Measurements from ENCODE around the gene HAL. TPM values are rescaled to one million over a fixed set of nuclear protein-coding genes. Genes with fewer than 3 reads are reported as not detected.
A peak's percentile ranks its signal among the peaks of the same experiment; 100 is the strongest.

HAL gene
- total and polyA plus RNA-seq, 2 of the 13 experiments (the other 11 are each of a cell fraction or from before 2014, with no cell fraction given): 0.89 to 37.8 TPM

DNA sequence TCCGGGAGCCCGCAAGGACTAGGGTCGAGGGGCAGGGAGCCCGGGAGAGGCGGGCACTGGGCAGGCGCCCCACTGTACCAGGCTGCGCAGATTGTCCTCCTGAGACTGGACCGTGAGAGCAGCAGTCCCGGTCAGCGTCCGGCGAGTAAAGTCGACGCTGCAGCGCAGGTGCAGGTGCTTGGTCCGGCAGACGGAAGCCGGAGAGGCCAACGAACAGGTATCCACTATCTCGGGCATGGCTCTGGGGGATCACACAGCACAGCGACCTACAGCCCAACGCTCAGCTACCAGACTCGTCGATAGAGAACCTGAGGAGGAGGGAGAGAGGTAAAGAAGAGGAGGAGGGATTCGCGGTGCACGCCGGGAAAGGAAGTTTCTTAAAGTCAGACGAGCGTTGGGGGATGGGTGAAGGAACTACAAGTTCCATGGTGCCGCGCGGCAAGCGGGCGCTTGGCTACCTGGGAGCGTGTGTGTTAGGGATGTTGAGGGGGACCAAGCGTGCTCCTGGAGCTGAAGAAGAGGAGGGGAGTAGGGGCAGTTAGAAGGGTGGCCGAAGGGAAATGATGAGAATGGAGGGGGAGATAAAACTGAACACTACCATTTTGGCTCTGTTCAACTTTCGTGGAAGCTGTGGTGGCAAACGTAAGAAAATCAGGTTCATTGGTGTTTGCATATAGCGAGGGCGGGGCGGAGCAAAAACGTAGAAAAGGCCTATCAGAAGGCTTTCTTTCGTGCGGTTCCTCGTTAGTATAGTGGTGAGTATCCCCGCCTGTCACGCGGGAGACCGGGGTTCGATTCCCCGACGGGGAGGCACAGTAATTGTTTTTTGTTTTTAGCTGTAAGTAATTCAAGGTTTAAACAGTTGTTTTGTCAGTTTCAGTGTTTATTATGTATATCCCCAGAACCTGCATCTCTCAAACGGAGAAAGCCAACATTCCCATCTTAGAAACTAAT lies 39.4 kb upstream of the HAL start, which contains the start of gene LTA4H (continued):
- no peak for TF ChIP-seq ZNF431 (CRISPR knock-in tag; IDR thresholded peaks at IDR 0.05; ENCODE audit: borderline replicate concordance, low read depth)
- TF ChIP-seq KDM1A (CRISPR knock-in tag; IDR thresholded peaks at IDR 0.05): peak; percentile 11; the same call in 1 of the 2 replicates
- TF ChIP-seq POLR2AphosphoS5 (IDR thresholded peaks at IDR 0.05; ENCODE audit: low read depth, low read length): peak; percentile 99
- TF ChIP-seq REXO4 (CRISPR knock-in tag; IDR thresholded peaks at IDR 0.05; ENCODE audit: borderline replicate concordance): no peak
- TF ChIP-seq NR3C1 (CRISPR knock-in tag; IDR thresholded peaks at IDR 0.05): no peak
- TF ChIP-seq JARID2 (CRISPR knock-in tag; IDR thresholded peaks at IDR 0.05; ENCODE audit: insufficient replicate concordance): no peak
- no peak for TF ChIP-seq ZNF550 (CRISPR knock-in tag; IDR thresholded peaks at IDR 0.05; ENCODE audit: borderline replicate concordance)
- 0 out of 2 replicates have a peak, but pooled peaks have one; percentile 24 for TF ChIP-seq ZMYM2 (CRISPR knock-in tag; IDR thresholded peaks at IDR 0.05)
- TF ChIP-seq ZNF510 (CRISPR knock-in tag; IDR thresholded peaks at IDR 0.05; ENCODE audit: low read depth): no peak
- TF ChIP-seq, protein P1, sequence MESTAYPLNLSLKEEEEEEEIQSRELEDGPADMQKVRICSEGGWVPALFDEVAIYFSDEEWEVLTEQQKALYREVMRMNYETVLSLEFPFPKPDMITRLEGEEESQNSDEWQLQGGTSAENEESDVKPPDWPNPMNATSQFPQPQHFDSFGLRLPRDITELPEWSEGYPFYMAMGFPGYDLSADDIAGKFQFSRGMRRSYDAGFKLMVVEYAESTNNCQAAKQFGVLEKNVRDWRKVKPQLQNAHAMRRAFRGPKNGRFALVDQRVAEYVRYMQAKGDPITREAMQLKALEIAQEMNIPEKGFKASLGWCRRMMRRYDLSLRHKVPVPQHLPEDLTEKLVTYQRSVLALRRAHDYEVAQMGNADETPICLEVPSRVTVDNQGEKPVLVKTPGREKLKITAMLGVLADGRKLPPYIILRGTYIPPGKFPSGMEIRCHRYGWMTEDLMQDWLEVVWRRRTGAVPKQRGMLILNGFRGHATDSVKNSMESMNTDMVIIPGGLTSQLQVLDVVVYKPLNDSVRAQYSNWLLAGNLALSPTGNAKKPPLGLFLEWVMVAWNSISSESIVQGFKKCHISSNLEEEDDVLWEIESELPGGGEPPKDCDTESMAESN (CRISPR knock-in tag; conservative IDR thresholded peaks at IDR 0.05): 0 out of 2 replicates have a peak, but pooled peaks have one; percentile 50
- no peak for TF ChIP-seq RAD21 (CRISPR knock-in tag; IDR thresholded peaks at IDR 0.05)
- no peak for TF ChIP-seq ZNF546 (CRISPR knock-in tag; conservative IDR thresholded peaks at IDR 0.05)
- no peak for TF ChIP-seq SP2 (CRISPR knock-in tag; IDR thresholded peaks at IDR 0.05)
- TF ChIP-seq RXRB (CRISPR knock-in tag; IDR thresholded peaks at IDR 0.05; ENCODE audit: borderline replicate concordance): peak; percentile 39
- TF ChIP-seq FLYWCH1 (CRISPR knock-in tag; IDR thresholded peaks at IDR 0.05): no peak; the same call in 1 of the 2 replicates
- no peak for TF ChIP-seq ZNF350 (CRISPR knock-in tag; IDR thresholded peaks at IDR 0.05; ENCODE audit: borderline replicate concordance, low read depth)
- TF ChIP-seq, protein P2, sequence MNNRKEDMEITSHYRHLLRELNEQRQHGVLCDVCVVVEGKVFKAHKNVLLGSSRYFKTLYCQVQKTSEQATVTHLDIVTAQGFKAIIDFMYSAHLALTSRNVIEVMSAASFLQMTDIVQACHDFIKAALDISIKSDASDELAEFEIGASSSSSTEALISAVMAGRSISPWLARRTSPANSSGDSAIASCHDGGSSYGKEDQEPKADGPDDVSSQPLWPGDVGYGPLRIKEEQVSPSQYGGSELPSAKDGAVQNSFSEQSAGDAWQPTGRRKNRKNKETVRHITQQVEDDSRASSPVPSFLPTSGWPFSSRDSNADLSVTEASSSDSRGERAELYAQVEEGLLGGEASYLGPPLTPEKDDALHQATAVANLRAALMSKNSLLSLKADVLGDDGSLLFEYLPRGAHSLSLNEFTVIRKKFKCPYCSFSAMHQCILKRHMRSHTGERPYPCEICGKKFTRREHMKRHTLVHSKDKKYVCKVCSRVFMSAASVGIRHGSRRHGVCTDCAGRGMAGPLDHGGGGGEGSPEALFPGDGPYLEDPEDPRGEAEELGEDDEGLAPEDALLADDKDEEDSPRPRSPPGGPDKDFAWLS (CRISPR knock-in tag; IDR thresholded peaks at IDR 0.05; ENCODE audit: borderline replicate concordance): no peak
- TF ChIP-seq FOXM1 (CRISPR knock-in tag; IDR thresholded peaks at IDR 0.05): no peak
- peak; percentile 78 for TF ChIP-seq PHF8 (CRISPR knock-in tag; IDR thresholded peaks at IDR 0.05)
- TF ChIP-seq ZNF792 (CRISPR knock-in tag; IDR thresholded peaks at IDR 0.05): no peak; the same call in 1 of the 2 replicates
- TF ChIP-seq, protein P3, sequence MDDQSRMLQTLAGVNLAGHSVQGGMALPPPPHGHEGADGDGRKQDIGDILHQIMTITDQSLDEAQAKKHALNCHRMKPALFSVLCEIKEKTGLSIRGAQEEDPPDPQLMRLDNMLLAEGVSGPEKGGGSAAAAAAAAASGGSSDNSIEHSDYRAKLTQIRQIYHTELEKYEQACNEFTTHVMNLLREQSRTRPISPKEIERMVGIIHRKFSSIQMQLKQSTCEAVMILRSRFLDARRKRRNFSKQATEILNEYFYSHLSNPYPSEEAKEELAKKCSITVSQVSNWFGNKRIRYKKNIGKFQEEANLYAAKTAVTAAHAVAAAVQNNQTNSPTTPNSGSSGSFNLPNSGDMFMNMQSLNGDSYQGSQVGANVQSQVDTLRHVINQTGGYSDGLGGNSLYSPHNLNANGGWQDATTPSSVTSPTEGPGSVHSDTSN (CRISPR knock-in tag; IDR thresholded peaks at IDR 0.05; ENCODE audit: borderline replicate concordance): no peak
- TF ChIP-seq ZNF232 (CRISPR knock-in tag; IDR thresholded peaks at IDR 0.05; ENCODE audit: borderline replicate concordance): 0 out of 2 replicates have a peak, but pooled peaks have one; percentile 41
- TF ChIP-seq KMT2B (CRISPR knock-in tag; IDR thresholded peaks at IDR 0.05): peak; percentile 95
- TF ChIP-seq, protein P4, sequence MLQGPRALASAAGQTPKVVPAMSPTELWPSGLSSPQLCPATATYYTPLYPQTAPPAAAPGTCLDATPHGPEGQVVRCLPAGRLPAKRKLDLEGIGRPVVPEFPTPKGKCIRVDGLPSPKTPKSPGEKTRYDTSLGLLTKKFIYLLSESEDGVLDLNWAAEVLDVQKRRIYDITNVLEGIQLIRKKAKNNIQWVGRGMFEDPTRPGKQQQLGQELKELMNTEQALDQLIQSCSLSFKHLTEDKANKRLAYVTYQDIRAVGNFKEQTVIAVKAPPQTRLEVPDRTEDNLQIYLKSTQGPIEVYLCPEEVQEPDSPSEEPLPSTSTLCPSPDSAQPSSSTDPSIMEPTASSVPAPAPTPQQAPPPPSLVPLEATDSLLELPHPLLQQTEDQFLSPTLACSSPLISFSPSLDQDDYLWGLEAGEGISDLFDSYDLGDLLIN (CRISPR knock-in tag; IDR thresholded peaks at IDR 0.05; ENCODE audit: borderline replicate concordance): peak; percentile 72
